GM19035 (cell line): Measurements from ENCODE around the gene FYB1.

Source experiments
- ATAC-seq: cut with Tn5 transposase; IDR thresholded peaks from one replicate; pipeline ENCODE4 v1.9.1; 2021; ENCODE audit not compliant: unreplicated experiment

Gene FYB1

GRCh38 chr5:39164016-39164415 is 55.3 kb downstream of the FYB1 start:
- ATAC-seq = no peak

GRCh38 chr5:39161578-39161977 is 57.8 kb downstream of the FYB1 start:
- no peak for ATAC-seq

DNA sequence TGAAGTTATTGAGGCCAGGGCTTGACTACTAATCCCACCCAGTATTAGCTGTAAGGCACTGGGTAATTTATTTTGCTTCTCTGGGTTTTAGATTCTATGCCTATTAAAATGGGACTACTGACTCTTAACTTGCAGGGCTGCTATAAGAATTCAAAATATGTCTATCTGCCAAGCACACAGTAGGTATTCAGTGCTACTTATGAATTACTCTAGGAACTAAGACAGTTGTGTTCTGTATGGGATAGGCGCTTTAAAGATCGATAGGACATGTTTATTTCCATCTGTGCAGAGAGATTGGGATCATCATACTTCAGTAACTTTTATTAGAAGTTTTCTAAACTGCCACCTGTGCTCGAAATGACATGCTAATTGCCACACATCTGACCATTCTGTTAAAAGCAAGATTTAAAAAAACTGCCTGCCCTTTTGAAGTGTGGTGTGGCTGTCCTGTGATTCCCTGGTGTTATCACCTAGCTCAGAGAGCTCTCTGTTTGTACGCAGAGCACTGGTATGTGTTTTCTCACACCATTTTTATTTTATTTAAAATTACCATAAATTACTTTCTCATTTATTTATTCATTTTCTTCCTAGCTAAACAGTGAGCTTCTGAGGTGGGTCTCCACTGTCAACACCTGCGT is 58.7 kb downstream of the FYB1 start:
- ATAC-seq = no peak

DNA sequence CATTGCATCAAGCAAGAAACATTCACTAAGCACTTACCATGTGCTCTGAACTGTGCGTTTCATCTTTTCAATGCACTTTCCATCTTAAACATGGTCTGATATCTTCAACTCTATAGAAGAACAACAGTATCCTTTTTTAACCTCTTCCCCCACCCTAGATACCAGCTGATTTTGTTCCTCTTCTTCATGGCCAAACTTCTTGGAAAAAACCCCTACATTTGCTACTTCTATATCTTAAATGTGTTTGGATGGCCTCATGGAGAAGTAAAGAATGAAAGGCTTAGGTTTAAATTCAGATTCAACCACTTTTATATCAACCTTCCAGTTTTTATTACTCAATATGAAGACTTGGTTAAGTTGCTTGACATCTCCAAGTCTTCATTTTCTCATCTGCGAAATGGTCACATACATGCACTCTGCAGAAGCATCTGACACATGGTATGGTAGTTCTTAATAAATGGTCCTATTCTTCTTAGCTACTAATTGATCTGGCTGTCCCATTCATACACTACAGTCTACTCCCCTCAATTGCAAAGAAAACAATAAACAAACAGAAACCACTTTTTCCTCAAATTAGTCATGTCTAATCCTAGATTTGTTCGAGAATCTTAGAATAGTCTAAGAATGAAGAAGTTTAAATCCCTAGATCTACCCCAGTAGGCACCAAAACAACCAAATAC is 59.4 kb downstream of the FYB1 start:
- ATAC-seq = no peak

DNA sequence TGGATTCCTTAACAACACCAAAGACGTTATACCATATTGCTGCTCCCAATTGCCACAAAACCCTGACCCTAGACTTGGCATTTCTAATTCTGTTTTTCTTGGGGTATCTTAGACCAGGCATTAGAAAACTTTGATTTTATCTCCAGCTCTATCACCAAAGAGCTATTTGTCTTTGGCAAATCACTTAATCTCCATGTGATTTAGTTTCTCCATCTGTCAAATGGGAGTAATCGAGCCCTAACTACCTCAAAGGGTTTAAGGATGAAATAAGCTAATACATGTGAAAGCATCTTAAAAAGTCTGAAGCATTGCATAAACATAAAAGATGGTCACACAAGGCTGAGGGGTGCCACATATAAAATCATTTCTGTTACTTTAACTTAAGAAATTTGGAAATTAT is 60.6 kb downstream of the FYB1 start:
- no peak for ATAC-seq

- no peak for ATAC-seq
Measured at GRCh38 chr5:39158127-39158593, 61.2 kb downstream of the FYB1 start.

GRCh38 chr5:39157701-39158100 is 61.7 kb downstream of the FYB1 start:
- ATAC-seq = no peak

DNA sequence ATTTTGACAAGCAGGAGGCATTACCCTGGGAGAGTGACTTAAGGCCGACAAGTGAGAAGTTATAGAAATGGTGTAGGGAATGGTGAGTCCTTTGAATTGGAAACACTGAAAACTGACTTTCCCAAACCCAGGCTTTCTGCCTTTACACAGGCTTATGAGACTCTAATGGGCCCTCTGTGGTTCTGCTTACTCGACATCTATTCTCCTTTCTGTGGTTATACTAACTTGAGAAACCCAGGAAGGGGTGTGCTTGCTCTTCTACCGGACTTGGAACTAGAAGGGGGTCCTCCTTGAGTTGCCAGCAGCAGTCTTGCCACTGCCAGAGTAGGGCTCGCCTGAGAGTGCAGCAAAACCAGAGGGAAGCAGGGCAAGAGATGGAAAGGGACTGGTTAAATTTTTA is 63.3 kb downstream of the FYB1 start:
- ATAC-seq = no peak

GRCh38 chr5:39151745-39152144 is 67.6 kb downstream of the FYB1 start:
- no peak for ATAC-seq

DNA sequence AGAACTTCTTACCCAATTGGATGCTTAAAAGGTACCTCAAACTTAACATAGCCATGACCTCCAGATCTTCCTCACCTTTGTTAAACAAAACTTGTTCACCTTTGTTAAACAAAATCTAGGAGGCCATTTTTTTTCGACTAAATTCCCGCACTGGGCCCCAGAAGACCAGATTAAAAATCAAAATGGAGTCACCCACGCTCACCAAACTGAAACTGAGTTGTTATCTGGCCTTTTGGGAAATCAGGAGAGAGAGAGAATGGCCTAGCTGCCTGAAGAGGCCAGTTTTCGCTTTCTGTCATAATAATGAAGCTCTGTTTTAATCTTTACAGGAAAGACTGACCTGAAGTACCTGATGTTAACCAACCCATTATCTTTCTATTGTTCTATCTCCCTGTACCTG is 69.4 kb downstream of the FYB1 start:
- ATAC-seq = no peak

DNA sequence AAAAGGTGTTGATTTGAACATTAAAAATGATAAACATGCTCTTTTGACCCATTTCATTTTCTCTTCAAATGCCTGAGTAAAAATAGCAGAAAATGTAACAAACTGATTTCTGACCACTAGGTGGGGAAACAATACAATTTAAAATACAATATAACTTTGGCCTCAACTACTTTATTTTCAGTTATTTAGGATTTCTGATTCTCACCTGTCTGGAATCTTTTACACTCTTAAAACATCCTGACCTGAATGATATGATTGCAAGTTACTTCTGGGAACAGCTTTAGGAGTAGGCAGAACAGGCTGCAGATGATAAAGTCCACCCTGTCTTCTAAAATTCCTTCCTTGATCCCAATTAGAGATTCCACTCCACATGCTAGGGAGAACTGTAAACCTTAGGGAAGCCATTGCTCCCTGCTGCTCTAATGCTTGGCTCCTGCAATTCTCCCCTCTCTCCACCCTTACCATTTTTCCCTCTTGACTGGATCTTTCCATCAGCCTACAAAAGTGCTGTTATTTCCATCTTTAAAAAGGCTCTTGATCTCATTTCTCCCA is 70.3 kb downstream of the FYB1 start:
- ATAC-seq = no peak

DNA sequence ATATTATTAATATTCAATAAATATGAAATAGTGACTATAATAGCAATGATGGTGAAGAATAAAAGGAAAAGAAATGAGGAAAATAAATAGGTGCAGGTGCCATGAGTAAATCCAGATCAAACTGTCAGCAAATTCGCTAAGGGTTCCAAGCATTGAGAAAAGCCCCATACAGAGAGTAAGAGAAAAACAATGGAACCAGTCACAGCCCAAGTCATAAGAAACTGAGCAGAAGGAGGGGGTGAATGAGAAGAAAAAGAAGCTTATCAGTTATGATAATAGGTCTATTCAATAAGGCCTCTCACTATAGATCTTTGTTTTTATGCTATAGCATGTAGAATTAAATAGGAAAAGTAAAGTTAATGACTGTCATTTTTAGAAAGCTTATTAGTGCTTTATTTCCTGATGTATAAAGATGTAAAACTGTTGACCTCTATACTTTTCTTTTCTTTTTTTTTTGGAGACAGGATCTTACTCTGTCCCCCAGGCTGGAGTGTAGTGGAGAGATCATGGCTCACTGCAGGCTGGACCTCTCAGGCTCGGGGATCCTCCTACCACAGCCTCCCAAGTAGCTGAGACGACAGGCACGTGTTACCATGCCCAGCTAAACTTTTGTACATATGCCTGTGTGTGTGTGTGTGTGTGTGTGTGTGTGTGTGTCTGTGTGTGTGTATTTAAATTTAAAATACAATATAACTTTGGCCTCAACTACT is 72.4 kb downstream of the FYB1 start:
- no peak for ATAC-seq

DNA sequence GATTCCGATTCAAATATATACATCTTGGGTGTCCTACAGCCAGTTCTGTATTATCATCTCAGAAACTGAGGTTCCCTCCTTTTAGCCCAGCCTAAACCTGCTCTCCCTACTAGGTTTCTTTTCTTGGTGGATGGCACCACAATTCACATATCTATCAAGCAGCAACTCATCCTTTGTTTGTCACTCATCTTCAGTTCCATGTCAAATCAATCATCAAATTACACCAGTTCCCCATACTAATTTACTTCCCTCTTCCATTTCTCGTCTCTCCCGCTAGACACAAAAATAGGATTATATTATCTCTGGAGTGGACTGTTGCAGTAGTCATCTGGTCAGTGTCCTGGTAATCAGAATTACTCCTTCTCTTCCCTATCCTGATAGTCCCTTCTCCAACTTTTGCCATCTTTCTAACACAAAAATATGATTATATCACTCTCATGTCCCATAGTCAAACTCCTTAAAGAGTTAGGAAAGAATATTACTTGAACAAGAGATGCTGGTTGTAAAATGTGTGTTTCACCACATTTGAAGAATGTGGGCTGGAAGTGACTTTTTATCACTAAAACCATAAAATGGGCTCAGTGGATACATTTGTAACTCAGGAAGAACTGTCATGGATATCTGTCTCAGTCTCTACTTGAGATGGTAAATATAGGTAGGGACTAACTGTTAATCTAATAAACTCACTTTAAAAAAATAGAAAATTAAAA is 76.1 kb downstream of the FYB1 start:
- ATAC-seq = no peak

DNA sequence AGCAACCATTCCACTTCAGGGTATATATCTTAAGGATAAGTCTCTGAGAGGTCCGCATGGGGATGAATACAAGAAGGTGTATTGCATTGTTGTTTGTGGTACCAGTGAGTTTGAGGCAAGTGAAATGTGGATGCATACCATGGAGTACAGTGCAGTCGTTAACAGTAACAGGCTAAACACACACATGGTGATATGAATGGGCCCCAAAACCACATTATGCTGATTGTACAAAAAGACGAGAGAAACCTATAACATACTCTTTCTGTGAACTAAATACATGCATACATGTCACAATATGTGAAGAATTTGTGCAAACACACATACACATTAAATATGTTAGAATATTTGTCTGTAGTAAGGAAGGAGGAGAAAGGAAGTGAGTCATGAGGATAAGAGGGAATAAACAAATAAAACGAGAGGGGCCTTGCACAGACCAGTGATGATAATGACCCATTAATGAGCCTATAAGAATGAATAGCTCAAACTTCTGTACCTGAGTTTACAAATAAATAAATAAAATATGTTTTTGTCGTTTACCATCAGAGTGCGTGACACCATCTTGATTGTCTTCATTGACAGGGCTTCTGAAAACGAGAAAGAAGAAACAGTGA is 78.7 kb downstream of the FYB1 start:
- no peak for ATAC-seq

DNA sequence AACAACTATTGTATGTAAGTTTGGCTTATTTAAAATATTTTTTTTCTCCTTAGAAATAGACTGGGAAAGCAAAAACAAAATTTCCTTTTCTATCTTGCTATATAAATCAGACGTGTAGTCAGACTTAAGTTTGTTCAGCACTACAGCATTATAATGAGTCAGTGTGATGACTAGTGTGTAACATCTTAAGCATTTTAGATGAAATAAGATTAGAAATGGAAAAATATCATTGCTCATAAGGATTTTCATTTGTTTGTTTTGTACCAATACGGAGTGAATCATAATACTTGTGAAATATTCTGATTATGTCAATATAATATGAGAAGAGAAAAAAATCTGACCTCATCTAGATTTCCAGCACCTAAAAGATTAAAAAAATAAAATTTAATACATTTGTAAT is 80.5 kb downstream of the FYB1 start:
- ATAC-seq = no peak

DNA sequence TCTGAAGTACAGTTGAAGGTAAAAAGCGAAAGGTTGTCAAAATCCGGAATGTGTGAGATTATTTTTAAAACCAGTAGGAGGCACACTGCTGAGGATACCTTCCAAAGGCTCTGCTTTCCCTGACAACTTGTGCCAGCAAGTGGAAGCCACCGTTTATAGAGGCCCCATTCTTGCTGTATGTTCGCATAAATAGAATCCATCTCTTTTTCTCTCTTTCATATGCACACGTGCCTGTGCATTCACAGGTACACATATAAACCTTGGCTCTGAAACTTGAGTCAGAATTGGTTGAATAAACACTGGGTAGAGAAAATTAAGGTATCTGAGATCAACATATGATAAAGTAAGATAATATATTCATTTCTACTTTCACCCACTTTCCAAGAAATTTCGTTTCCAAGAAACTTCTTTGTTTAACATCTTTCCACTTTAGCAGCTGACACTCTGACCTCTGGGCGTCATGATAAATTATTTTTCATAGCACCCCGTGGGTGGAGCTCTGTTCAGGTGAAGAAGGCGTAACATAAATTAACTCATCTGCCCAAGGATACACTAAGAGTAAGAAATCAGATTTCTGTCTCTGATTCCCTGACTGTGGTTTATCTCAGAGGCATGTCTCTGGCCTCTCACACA is 81.4 kb downstream of the FYB1 start:
- no peak for ATAC-seq

DNA sequence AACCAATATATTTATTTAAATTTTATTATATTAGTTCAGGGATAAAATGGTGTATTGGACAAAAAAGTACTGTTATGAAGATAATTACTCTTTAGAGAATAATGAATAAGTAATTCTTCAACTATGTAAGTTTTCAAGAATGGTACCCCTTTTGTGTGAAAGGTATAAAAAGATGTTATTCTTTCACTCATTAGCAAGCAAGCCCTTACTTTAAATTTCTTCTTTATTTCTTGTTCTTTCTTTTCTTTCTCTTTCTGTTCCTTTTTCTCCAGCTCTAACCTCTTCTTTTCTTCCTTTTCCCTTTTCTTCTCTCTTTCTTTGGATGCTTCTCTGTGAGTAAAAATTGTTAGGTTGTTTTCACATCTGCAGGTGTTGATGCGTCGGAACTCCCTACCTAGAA is 82.0 kb downstream of the FYB1 start:
- ATAC-seq = no peak

DNA sequence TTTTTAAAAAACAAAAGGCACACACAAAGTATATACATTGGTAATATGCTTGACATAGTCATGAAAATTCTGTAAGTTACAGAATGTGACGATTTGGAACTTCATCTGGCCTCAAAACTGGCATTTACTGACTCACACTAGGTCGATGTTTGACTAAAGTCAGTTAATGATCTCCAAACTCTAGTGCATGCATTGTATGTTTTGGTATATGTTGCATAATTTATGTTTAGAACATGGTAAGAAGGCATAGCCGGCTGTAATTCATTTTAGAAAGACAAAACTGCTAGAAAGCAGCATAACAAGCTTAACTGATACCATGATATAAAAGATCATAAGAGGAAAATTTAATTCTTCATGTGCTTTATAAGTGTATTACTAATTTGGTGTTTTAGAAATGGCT is 86.6 kb downstream of the FYB1 start:
- ATAC-seq = no peak

DNA sequence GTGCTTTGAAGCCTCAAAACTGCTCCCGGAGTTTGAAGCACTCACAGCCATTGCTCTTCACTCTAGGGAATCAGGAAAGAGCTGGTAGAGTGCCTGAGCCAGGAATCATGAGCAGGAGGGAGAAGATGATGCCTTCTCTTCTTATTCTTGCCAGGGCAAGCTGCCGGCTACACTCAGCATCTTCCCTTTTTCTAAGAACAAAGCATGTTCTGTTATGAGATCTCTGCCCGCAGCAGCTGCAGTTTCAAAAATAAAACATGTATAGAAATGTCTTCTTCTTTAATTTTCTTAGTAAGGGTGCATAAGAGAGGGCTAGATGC is 87.3 kb downstream of the FYB1 start:
- ATAC-seq = no peak

GRCh38 chr5:39131210-39132127 is 87.9 kb downstream of the FYB1 start:
- no peak for ATAC-seq
